GM19468 (cell line): Measurements from ENCODE around the gene YWHAE.
"Not testable (repeated sequence)": the region's sequence is repeated elsewhere in the genome, so short reads cannot be mapped to it uniquely, and the experiment has no call there.

ENCODE experiments used
- ATAC-seq: cut with Tn5 transposase; IDR thresholded peaks from one replicate; pipeline ENCODE4 v1.9.1; 2021; ENCODE audit warnings: mild to moderate bottlenecking, moderate library complexity, moderate number of reproducible peaks; ENCODE audit not compliant: unreplicated experiment; ENCODE audit errors: extremely low read depth

YWHAE gene

GRCh38 chr17:1340371-1340770, 59.7 kb downstream of the YWHAE start:
- no peak for ATAC-seq

DNA sequence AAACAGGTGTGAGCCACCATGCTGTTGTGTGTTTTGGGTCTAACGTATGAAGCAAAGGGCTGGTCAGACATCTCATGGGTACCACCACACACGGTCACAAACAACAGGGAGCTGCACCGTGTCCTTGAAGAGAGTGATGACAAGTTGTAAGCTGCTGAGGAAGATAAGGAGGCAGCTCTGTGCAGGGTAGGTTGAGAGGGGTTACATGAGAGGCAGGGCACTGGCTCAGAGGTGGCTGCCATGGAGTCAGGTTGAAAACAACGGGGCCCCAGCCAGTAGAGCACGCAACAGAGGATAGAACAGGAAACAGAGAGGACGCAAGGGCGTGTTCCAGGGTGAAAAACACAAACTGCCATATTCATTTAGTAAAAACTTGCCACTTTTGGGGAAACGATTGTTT, 68.3 kb downstream of the YWHAE start:
- ATAC-seq, result no peak

GRCh38 chr17:1329745-1330343, 70.2 kb downstream of the YWHAE start:
- no peak for ATAC-seq

DNA sequence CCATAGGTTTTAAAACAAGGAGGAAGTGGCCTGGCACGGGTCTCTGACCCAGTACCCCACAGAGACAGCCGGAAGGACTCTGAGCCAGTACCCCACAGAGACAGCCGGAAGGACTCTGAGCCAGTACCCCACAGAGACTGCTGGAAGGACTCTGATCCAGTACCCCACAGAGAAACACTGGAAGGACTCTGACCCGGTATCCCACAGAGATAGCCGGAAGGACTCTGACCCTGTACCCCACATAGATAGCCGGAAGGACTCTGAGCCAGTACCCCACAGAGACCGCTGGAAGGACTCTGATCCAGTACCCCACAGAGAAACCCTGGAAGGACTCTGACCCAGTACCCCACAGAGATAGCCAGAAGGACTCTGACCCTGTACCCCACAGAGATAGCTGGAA, 71.6 kb downstream of the YWHAE start:
- no peak for ATAC-seq

- no peak for ATAC-seq
Observed at GRCh38 chr17:1325766-1326165, 74.3 kb downstream of the YWHAE start.

DNA sequence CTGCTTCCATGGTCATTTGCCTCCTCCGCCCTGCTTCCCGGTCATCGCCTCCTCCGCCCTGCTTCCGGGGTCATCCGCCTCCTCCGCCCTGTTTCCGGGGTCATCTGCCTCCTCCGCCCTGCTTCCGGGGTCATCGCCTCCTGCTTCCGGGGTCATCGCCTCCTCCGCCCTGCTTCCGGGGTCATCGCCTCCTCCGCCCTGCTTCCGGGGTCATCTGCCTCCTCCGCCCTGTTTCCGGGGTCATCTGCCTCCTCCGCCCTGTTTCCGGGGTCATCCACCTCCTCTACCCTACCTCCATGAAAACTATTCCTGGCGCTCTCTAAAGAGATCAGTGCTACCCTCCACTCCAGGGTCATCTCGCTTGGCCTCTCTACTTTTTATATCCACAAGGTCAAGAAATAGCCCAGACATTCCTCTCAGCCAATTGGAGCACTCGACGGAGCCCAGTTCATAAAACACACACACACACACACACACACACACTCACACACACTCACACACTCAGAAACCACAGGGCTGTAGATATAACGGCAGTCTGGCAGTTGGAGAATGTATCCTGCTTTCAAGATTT, 75.7 kb downstream of the YWHAE start:
- no peak for ATAC-seq

DNA sequence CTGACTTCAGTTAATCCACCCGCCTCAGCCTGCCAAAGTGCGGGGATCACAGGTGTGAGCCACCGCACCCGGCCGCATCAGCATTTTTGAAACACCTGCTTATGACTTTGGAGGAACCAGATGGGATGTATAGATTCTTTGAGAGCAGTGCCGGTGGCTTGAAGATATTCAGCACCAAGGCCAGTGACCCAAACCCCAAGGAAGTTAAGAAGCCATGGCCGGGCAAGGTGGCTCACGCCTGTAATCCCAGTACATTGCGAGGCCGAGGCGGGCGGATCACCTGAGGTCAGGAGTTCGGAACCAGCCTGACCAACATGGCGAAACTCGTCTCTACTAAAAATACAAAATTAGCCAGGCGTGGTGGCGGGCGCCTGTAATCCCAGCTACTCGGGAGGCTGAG, 76.7 kb downstream of the YWHAE start:
- no peak for ATAC-seq

DNA sequence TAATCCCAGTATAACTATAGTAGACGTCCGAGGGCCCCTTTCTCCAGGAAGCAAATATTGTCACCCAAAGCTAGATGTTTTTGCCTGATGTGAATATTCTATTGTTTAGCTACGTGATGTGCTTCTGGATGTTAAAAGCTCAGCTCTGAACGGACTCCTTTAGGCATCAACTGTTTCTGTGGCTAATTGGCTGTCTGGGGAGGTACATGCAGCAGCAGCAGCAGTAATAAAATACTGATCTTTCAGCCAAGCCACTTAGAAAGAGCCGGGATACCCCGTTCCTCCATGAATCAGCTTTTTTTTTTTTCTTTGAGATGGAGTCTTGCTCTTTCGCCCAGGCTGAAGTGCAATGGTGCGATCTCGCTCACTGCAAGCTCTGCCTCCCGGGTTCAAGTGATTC, 77.5 kb downstream of the YWHAE start:
- ATAC-seq, result no peak

DNA sequence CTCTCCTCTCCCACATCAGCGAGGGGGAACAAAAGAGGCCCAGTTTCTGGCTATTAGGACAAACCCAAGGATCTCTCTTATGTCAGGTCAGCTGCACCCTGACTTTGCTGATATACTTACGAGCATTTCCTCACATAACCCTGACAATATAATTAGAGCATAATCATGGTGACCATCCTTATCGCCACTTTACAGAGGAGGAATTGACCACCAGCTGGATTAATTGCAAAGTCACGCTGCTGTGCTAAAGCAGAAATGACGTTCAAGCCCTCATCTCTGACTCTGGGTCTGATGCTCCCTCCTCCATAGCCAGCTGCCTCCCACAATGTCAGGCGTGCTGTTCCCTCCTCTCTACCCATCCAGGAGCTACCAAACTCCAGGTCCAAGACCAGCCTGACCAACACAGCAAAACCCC, 78.0 kb downstream of the YWHAE start:
- ATAC-seq, result no peak

DNA sequence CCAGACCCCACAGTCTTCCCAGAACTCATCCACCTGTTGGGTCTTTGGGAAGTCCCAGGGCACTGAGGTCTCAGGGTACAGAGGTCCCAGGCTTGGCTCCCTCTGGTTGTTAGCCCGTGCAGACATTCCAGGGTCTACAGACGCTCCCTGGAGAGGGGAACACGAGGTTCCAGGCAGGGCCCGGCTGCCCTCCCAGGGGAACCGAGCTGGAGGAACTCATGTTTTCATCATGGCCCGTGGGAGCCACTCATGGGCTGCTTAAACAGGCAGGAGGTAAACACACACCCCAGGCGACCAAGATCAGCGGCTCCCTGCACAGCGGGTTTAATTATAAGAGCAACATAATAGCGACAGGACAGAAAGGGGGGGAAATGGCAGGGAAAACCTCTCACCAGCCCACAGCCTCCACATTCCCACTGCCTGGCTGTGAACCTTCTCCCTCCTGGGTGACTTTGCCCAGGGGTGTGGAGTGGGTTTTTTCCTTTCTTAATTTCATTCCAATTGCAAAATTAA, 84.1 kb downstream of the YWHAE start:
- ATAC-seq, result no peak

DNA sequence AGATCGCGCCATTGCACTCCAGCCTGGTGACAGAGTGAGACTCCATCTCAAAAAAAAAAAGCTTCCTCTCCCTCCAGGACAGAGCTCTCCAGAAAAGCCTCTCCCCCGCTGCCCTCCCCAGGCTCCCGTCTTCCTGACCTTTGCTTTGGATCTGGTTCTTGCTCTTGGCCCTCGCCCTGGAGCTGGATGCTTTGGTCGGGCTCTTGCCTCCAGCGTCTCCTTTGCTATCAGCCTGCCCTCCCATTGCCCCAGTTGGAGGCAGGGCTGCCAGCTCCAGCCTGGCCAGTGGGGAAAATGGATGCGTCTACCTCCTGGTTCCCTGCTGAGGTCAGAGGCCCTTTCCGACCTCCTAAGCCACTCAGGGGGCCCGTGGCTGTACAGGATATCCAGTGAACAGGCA, 84.6 kb downstream of the YWHAE start:
- no peak for ATAC-seq

DNA sequence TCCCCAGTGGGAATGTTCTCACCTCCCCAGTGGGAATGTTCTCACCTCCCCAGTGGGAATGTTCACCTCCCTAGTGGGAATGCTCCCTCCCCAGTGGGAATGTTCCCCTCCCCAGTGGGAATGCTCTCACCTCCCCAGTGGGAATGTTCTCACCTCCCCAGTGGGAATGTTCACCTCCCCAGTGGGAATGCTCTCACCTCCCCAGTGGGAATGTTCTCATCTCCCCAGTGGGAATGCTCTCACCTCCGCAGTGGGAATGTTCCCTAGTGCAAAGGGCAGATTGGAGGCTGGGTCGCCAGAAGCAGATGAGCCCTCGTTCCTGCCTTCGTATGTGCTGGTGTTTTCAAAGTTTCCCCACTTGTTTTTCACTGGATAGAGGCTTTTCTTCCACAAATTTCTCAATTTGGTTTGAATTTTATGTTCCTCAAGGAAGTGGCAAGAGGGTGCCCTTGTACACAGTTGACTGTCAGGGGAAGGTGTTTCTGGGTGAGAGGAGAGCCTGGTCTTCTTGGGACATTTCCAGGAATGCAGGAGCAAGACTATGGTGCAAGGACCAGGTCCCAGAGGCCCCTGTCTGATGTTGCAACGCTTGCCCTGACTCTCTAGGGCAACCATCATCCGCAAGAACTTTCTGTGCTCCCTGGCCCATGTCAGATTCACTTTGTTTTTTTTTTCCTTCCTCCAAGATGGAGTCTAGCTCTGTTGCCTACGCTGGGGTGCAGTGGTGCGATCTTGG, 86.6 kb downstream of the YWHAE start:
- no peak for ATAC-seq

GRCh38 chr17:1312261-1312870, 87.7 kb downstream of the YWHAE start:
- ATAC-seq, result no peak

DNA sequence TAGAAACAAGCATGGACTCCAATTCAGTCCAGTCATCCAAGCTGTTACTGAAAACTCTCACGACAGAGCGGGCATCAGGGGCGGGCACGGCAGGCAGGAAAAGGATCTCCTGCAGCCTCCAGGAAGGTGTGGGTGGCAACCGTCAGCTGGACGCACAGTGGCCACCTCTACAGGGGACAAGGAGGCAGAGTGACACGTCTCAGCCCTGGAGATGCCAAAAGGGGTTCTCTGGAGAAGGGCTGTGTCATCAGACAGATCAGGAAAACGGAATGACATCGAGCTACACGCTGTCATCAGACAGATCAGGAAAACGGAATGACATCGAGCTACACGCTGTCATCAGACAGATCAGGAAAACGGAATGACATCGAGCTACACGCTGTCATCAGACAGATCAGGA, 92.2 kb downstream of the YWHAE start:
- not testable (repeated sequence) for ATAC-seq

- ATAC-seq, result no peak
Observed at GRCh38 chr17:1304962-1305563, 95.0 kb downstream of the YWHAE start.

GRCh38 chr17:1304522-1304921, 95.5 kb downstream of the YWHAE start:
- ATAC-seq, result no peak

DNA sequence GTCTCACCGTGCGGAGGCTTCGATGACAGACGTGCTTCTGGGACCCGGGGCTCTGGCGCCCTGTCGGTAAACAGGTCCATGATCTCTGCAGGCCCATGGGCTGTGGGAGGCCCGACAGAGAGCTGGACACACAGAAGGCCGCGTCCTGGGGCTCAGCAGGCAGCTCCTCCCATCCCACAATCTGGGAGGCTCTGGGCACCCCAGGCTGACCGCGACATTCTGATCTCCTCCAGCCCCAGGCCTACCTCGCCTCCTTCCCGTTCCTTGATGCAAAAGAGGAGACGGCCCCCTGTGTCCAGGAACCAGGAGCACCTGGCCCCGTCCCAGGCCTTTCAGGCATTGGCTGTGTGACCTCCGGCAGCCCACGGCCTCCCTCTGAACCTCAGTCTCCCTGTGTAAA, 97.3 kb downstream of the YWHAE start:
- no peak for ATAC-seq

GRCh38 chr17:1301546-1301945, 98.5 kb downstream of the YWHAE start:
- ATAC-seq, result no peak

GRCh38 chr17:1300371-1300905, 99.6 kb downstream of the YWHAE start:
- no peak for ATAC-seq

GRCh38 chr17:1299552-1300370, 100.3 kb downstream of the YWHAE start:
- ATAC-seq, result no peak
